HepG2 (cell line): ENCODE results near the gene TMEM271.

Experiments used
- CTCF ChIP-seq: sonication (generic); formaldehyde crosslinking; IDR thresholded peaks from 2 replicates; pipeline ENCODE4 v1.5.0; 2020; ENCODE audit warnings: mild to moderate bottlenecking, missing genetic modification reagents, moderate library complexity
- IRF9 ChIP-seq: sonication (generic); formaldehyde crosslinking; IDR thresholded peaks from 2 replicates; pipeline ENCODE4 v1.8.0; 2022; ENCODE audit warnings: missing genetic modification reagents, mild to moderate bottlenecking, borderline replicate concordance
- JUND ChIP-seq: sonication (generic); formaldehyde crosslinking; IDR thresholded peaks from 2 replicates; pipeline ENCODE4 v1.8.0; 2022; ENCODE audit warnings: mild to moderate bottlenecking, missing genetic modification reagents
- NFIC ChIP-seq: IDR thresholded peaks from 2 replicates; pipeline ENCODE4 v1.6.1; 2012; ENCODE audit warnings: mild to moderate bottlenecking, low read length, inconsistent platforms
- PRDM10 ChIP-seq: sonication (generic); formaldehyde crosslinking; IDR thresholded peaks from 2 replicates; pipeline ENCODE4 v1.4.0; 2020; ENCODE audit warnings: low read depth, missing genetic modification reagents
- RNF2 ChIP-seq: fragments of 450-650 bp; conservative IDR thresholded peaks from 2 replicates; pipeline ENCODE4 v1.6.1; 2016; ENCODE audit warnings: low read depth
- SRSF9 ChIP-seq: fragments of 200-400 bp; formaldehyde crosslinking; IDR thresholded peaks from 2 replicates; pipeline ENCODE4 v1.6.1; 2018; ENCODE audit warnings: borderline replicate concordance, mild to moderate bottlenecking, low read depth, low read length; ENCODE audit not compliant: insufficient read depth, poor library complexity, severe bottlenecking
- ZMYM3 ChIP-seq: sonication (generic); formaldehyde crosslinking; IDR thresholded peaks from 2 replicates; pipeline ENCODE4 v1.5.1; 2020; ENCODE audit warnings: mild to moderate bottlenecking, missing genetic modification reagents
- ZNF567 ChIP-seq: sonication (generic); formaldehyde crosslinking; IDR thresholded peaks from 2 replicates; pipeline ENCODE4 v1.8.1; 2023; ENCODE audit warnings: mild to moderate bottlenecking, missing genetic modification reagents, borderline replicate concordance

GRCh38 chr4:612052-612748 lies 36.1 kb upstream of the TMEM271 start:
- TF ChIP-seq SRSF9 = no peak
- TF ChIP-seq NFIC = no peak
- TF ChIP-seq ZNF567 (CRISPR knock-in tag) = no peak
- TF ChIP-seq PRDM10 (CRISPR knock-in tag) = no peak
- TF ChIP-seq JUND (CRISPR knock-in tag) = no peak
- no peak for TF ChIP-seq IRF9
- no peak for TF ChIP-seq ZMYM3 (CRISPR knock-in tag)
- no peak for TF ChIP-seq RNF2
- TF ChIP-seq CTCF (CRISPR knock-in tag) = no peak
